H1 (cell line): ENCODE data around the gene SERPINB13. TPM values are rescaled to one million over a fixed set of nuclear protein-coding genes. Genes with fewer than 3 reads are reported as not detected.

Experiments used
- JUND ChIP-seq: IDR thresholded peaks from 2 replicates; pipeline ENCODE4 v1.6.1; 2011; ENCODE audit warnings: mild to moderate bottlenecking, improper control_type of control experiment, low read length
- SIN3A ChIP-seq, 2 experiments: IDR thresholded peaks in 1 of 2; conservative IDR thresholded peaks in 1 of 2; 2 replicates each; pipeline ENCODE4 v1.6.1; 2011 to 2012; ENCODE audit warnings: low read length in 2 of 2, improper control_type of control experiment in 1 of 2, low read depth in 1 of 2, mild to moderate bottlenecking in 1 of 2
- polyA plus RNA-seq, 7 experiments: library from polyadenylated mRNA; depleted of rRNA in 3 of 7; stranded (reverse) in 5 of 7; unstranded in 2 of 7; fragments of >200 nt in 5 of 7; fragments of 200-250 nt in 2 of 7; gene quantifications; 1 replicate in 5 of 7; 2 replicates in 1 of 7; 4 replicates in 1 of 7; pipeline versions ENCODE4 v1.2.1 to v1.2.3, GENCODE V29; 2011 to 2013; ENCODE audit warnings: missing spikeins in 2 of 7, mixed read lengths in 2 of 7
- total RNA-seq: library from RNA; stranded (reverse); fragmentation: NEBNext Ultra II Directional; extraction: Animal tissue kit (Norgen Biotek cat#: 25700); gene quantifications from 2 replicates; pipeline ENCODE4 v1.2.1, GENCODE V29; 2021
- TF ChIP-seq, protein P1 (sequence below), 3 experiments: IDR thresholded peaks; 1 replicate in 2 of 3; 2 replicates in 1 of 3; pipeline versions ENCODE4 v1.5.1 to v1.6.1; 2011; ENCODE audit warnings: low read length in 3 of 3, mild to moderate bottlenecking in 3 of 3, inconsistent platforms in 2 of 3, low read depth in 1 of 3, moderate library complexity in 1 of 3; ENCODE audit not compliant: insufficient read depth in 1 of 3; ENCODE audit errors: control extremely low read depth in 1 of 3

The SERPINB13 gene
- total and polyA plus RNA-seq, 2 of the 8 experiments (the other 6 are each of a cell fraction or from before 2014, with no cell fraction given), result not detected

GRCh38 chr18:63648241-63648640 is 61.1 kb downstream of the SERPINB13 start (continued):
- TF ChIP-seq, protein P1, sequence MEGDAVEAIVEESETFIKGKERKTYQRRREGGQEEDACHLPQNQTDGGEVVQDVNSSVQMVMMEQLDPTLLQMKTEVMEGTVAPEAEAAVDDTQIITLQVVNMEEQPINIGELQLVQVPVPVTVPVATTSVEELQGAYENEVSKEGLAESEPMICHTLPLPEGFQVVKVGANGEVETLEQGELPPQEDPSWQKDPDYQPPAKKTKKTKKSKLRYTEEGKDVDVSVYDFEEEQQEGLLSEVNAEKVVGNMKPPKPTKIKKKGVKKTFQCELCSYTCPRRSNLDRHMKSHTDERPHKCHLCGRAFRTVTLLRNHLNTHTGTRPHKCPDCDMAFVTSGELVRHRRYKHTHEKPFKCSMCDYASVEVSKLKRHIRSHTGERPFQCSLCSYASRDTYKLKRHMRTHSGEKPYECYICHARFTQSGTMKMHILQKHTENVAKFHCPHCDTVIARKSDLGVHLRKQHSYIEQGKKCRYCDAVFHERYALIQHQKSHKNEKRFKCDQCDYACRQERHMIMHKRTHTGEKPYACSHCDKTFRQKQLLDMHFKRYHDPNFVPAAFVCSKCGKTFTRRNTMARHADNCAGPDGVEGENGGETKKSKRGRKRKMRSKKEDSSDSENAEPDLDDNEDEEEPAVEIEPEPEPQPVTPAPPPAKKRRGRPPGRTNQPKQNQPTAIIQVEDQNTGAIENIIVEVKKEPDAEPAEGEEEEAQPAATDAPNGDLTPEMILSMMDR (IDR thresholded peaks at IDR 0.05; ENCODE audit: control extremely low read depth in 1 of 3, insufficient read depth in 1 of 3, low read depth in 1 of 3, low read length in 3 of 3), result no peak
- TF ChIP-seq JUND, result no peak
- no peak for TF ChIP-seq SIN3A (conservative IDR thresholded peaks at IDR 0.05 in 1 of 2, IDR thresholded peaks at IDR 0.05 in 1 of 2; ENCODE audit: low read depth in 1 of 2, low read length in 2 of 2)

Other genes with a start within 250 kb of the SERPINB13 start
- gene KDSR, start 220.1 kb upstream of the SERPINB13 start, total RNA-seq, result 43.5 and 50.5 TPM in 2 replicates
- gene KDSR, start 220.1 kb upstream of the SERPINB13 start, polyA plus RNA-seq (2011; rRNA removed), result 10.7 and 12.4 TPM in 2 replicates
- 42.7 and 45.3 TPM in 2 replicates for gene VPS4B, start 164.9 kb upstream of the SERPINB13 start, total RNA-seq
- 6.1 and 7.2 TPM in 2 replicates for gene VPS4B, start 164.9 kb upstream of the SERPINB13 start, polyA plus RNA-seq (2011; rRNA removed)
- gene SERPINB5, start 110.4 kb upstream of the SERPINB13 start, total RNA-seq, result 0.23 TPM in 1 of 2 replicates, not detected in the other
- gene SERPINB5, start 110.4 kb upstream of the SERPINB13 start, polyA plus RNA-seq (2011; rRNA removed), result 0.03 TPM in 1 of 2 replicates, not detected in the other
- not detected in 2 replicates for gene SERPINB12, start 45.0 kb upstream of the SERPINB13 start, total RNA-seq
- not detected in 2 replicates for gene SERPINB12, start 45.0 kb upstream of the SERPINB13 start, polyA plus RNA-seq (2011; rRNA removed)
- gene SERPINB4, start 56.9 kb downstream of the SERPINB13 start, total RNA-seq, result 0.32 and 0.96 TPM in 2 replicates
- 0.20 and 0.36 TPM in 2 replicates for gene SERPINB4, start 56.9 kb downstream of the SERPINB13 start, polyA plus RNA-seq (2011; rRNA removed)
- gene SERPINB3, start 74.5 kb downstream of the SERPINB13 start, total RNA-seq, result 0.17 TPM in 1 of 2 replicates, not detected in the other
- gene SERPINB3, start 74.5 kb downstream of the SERPINB13 start, polyA plus RNA-seq (2011; rRNA removed), result 0.06 and 0.18 TPM in 2 replicates
- gene SERPINB11, start 115.6 kb downstream of the SERPINB13 start, total RNA-seq, result not detected in 2 replicates
- gene SERPINB11, start 115.6 kb downstream of the SERPINB13 start, polyA plus RNA-seq (2011; rRNA removed), result not detected in 2 replicates
- gene SERPINB7, start 188.1 kb downstream of the SERPINB13 start, total RNA-seq, result not detected in 2 replicates
- gene SERPINB7, start 188.1 kb downstream of the SERPINB13 start, polyA plus RNA-seq (2011; rRNA removed), result not detected in 2 replicates